HG03354 (cell line): ENCODE measurements around the gene TOMM40L.
"Not testable (repeated sequence)": the region's sequence is repeated elsewhere in the genome, so short reads cannot be mapped to it uniquely, and the experiment has no call there.

Experiments
- ATAC-seq: cut with Tn5 transposase; IDR thresholded peaks from one replicate; pipeline ENCODE4 v1.9.1; 2021; ENCODE audit warnings: mild to moderate bottlenecking; ENCODE audit not compliant: unreplicated experiment, poor library complexity, severe bottlenecking

The TOMM40L gene

GRCh38 chr1:161244888-161245287 lies 19.0 kb downstream of the TOMM40L start:
- no peak for ATAC-seq

GRCh38 chr1:161250100-161250499 lies 24.2 kb downstream of the TOMM40L start:
- not testable (repeated sequence) for ATAC-seq

- no peak for ATAC-seq
Observed at GRCh38 chr1:161250829-161251228, 25.0 kb downstream of the TOMM40L start.

- no peak for ATAC-seq
Observed at GRCh38 chr1:161251579-161251978, 25.7 kb downstream of the TOMM40L start.

- not testable (repeated sequence) for ATAC-seq
Observed at GRCh38 chr1:161255302-161255701, 29.4 kb downstream of the TOMM40L start.

GRCh38 chr1:161255955-161256520 lies 30.2 kb downstream of the TOMM40L start:
- not testable (repeated sequence) for ATAC-seq

GRCh38 chr1:161257109-161257508 lies 31.2 kb downstream of the TOMM40L start:
- ATAC-seq = not testable (repeated sequence)

- peak; percentile 75 for ATAC-seq
Observed at GRCh38 chr1:161258439-161259344, 32.8 kb downstream of the TOMM40L start, which contains the start of gene PCP4L1. TSS of gene PCP4L1 (plus strand) at chr1:161258745. CDS start at chr1:161258975, 230 bp downstream.

GRCh38 chr1:161259345-161259702 lies 33.5 kb downstream of the TOMM40L start:
- no peak for ATAC-seq

GRCh38 chr1:161259765-161260164 lies 33.9 kb downstream of the TOMM40L start:
- no peak for ATAC-seq

- no peak for ATAC-seq
Observed at GRCh38 chr1:161260376-161261260, 34.8 kb downstream of the TOMM40L start.

- no peak for ATAC-seq
Observed at GRCh38 chr1:161261261-161262235, 35.7 kb downstream of the TOMM40L start.

GRCh38 chr1:161265305-161265704 lies 39.4 kb downstream of the TOMM40L start:
- no peak for ATAC-seq

GRCh38 chr1:161266202-161266601 lies 40.3 kb downstream of the TOMM40L start:
- no peak for ATAC-seq

- no peak for ATAC-seq
Observed at GRCh38 chr1:161266836-161267235, 41.0 kb downstream of the TOMM40L start.

- no peak for ATAC-seq
Observed at GRCh38 chr1:161267321-161267720, 41.5 kb downstream of the TOMM40L start.

GRCh38 chr1:161273402-161273801 lies 47.5 kb downstream of the TOMM40L start:
- ATAC-seq = no peak

GRCh38 chr1:161274874-161275273 lies 49.0 kb downstream of the TOMM40L start:
- no peak for ATAC-seq
